ENCODE results near the gene LAT.

DNA sequence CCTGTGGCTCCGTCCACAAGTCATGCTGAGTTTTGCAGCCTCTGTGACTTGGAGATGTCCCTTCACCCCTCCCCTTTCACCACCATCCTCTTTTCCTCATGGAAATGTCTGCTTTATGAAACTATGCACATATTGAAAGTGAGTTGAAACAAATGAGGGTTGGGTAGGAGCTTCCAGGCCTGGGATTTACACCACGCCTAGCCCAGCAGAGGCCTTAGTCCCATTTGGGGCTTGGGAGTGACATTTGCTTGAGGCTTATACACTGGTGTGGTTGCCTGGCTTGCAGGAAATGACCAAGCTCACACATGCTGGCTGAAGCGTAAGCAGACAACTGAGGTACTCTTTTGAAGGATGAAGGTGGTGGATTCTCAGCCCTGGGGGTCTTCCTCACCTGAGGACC is 20.8 kb upstream of the LAT start:
- TF ChIP-seq EZH2phosphoT487 (IDR thresholded peaks at IDR 0.05; ENCODE audit: low read length): no peak
- TF ChIP-seq, protein P1, sequence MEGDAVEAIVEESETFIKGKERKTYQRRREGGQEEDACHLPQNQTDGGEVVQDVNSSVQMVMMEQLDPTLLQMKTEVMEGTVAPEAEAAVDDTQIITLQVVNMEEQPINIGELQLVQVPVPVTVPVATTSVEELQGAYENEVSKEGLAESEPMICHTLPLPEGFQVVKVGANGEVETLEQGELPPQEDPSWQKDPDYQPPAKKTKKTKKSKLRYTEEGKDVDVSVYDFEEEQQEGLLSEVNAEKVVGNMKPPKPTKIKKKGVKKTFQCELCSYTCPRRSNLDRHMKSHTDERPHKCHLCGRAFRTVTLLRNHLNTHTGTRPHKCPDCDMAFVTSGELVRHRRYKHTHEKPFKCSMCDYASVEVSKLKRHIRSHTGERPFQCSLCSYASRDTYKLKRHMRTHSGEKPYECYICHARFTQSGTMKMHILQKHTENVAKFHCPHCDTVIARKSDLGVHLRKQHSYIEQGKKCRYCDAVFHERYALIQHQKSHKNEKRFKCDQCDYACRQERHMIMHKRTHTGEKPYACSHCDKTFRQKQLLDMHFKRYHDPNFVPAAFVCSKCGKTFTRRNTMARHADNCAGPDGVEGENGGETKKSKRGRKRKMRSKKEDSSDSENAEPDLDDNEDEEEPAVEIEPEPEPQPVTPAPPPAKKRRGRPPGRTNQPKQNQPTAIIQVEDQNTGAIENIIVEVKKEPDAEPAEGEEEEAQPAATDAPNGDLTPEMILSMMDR (IDR thresholded peaks at IDR 0.05; ENCODE audit: low read length): no peak
- TF ChIP-seq EZH2 (optimal IDR thresholded peaks at IDR 0.05; ENCODE audit: low read depth, low read length): no peak

Measured in MM.1S (cell line).